Activated T-helper 1 cell treated with anti-CD3 and anti-CD28 coated beads, Interleukin-12 subunit alpha, Interleukin-12 subunit beta, Interleukin-2, Interleukin-4 antibody, amounts not matched to agents 30 ng/mL and 10 ng/mL and 1 ng/mL, durations not matched to agents 14 hours and 24 hours and 36 hours (primary cell): ENCODE data around the gene DCLK1. TPM values are rescaled to one million over a fixed set of nuclear protein-coding genes. Genes with fewer than 3 reads are reported as not detected.
"Not testable (repeated sequence)": the region's sequence is repeated elsewhere in the genome, so short reads cannot be mapped to it uniquely, and the experiment has no call there.

Source experiments
- DNase-seq: peaks from one replicate; pipeline ENCODE4 v3.0.0; 2021; ENCODE audit warnings: low spot score
- H3K27ac Mint-ChIP-seq: one replicate; pipeline ENCODE4 v1.8.0; 2021; ENCODE audit warnings: mild to moderate bottlenecking, mixed read lengths
- H3K27me3 Mint-ChIP-seq: one replicate; pipeline ENCODE4 v1.8.0; 2022; ENCODE audit warnings: mild to moderate bottlenecking, moderate library complexity, mixed read lengths; ENCODE audit not compliant: insufficient read depth
- H3K36me3 Mint-ChIP-seq: one replicate; pipeline ENCODE4 v1.8.0; 2021; ENCODE audit warnings: low read depth, mixed read lengths
- H3K4me1 Mint-ChIP-seq: one replicate; pipeline ENCODE4 v1.8.0; 2021; ENCODE audit warnings: low read depth, mixed read lengths
- H3K4me3 Mint-ChIP-seq: one replicate; pipeline ENCODE4 v1.8.0; 2021; ENCODE audit warnings: mild to moderate bottlenecking, moderate library complexity, mixed read lengths
- H3K9me3 Mint-ChIP-seq: one replicate; pipeline ENCODE4 v1.8.0; 2021; ENCODE audit warnings: mixed read lengths
- intact Hi-C: fragments of 100-400 bp; cut with micrococcal nuclease; formaldehyde crosslinking; loops from one replicate; pipeline ENCODE4 v1.15.1; 2024
- total RNA-seq: library from RNA; stranded (reverse); gene quantifications from 2 replicates; pipeline ENCODE4 v1.2.3, GENCODE V29; 2022

The DCLK1 gene
- total RNA-seq, 1 donor from 2014 or later = not detected

DNA sequence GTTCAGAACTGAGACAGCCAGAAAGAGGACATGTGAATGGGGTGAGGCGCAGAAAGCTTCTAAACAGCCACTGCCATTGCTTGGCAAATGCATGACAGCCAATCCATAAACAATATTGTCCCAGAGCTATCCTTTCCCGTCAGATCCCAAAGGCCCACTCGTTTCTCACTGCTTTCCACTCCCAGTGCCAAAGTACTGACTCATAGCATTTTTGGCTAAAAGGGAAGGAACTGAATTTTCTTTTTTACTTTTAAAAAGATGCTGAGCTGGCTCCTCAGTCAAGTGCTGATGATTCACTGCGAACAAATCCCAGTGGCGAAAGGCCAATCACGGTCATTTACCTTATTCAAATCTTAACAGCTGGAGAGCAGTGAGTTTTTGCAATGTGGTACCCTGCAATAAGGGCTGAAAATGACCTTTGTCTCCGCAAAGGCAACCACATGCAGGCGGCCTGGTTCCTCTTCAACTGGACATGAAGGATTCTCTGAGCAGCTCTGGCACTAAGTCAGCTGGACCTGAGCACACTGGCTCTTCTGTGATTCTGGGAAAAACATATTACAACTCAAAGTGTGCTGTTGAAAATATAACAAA, 151.7 kb downstream of the DCLK1 start:
- intact Hi-C loops = loop anchor here (2.0 to 10.0 kb wide), 2 partner anchors 303 to 765 kb away; no protein-coding TSS in a partner anchor
- Mint-ChIP-seq H3K4me1 (no peaks in the 10 kb centered on the region), H3K36me3 (no peaks in the 10 kb centered on the region), H3K4me3 (no peak overlapping the region), H3K27me3 (no peaks in the 10 kb centered on the region), H3K27ac (no peak overlapping the region), H3K9me3 (peaks cover 4% of the 10 kb centered on the region)
- no peak for DNase-seq

GRCh38 chr13:35978607-35979316, 152.4 kb downstream of the DCLK1 start:
- Mint-ChIP-seq H3K9me3 (peaks cover 10% of the 10 kb centered on the region), H3K36me3 (no peaks in the 10 kb centered on the region), H3K4me3 (no peak overlapping the region), H3K27ac (no peak overlapping the region), H3K4me1 (no peaks in the 10 kb centered on the region), H3K27me3 (no peaks in the 10 kb centered on the region)
- no peak for DNase-seq
- intact Hi-C loops = loop anchor here (2.0 to 10.0 kb wide), 2 partner anchors 304 to 766 kb away; no protein-coding TSS in a partner anchor

DNA sequence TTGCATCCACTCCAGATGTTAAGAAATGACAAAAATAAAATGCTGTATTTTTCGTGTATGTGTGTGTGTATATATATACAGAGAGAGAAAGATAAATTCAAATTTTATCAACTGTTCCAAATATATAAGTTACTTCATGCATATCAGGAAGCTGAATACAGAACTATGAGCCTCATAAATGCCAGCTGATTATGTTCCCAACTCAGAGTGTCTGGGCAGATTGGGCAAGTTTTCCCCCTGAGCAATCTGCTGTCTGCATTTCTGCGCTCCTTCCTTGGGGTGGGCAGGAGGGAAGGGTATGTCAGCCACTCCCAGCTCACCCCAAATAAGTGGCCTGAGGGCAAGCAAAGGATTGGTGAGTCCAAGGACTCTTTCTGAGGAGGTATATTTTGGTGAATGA, 154.1 kb downstream of the DCLK1 start:
- Mint-ChIP-seq H3K27me3 (no peaks in the 10 kb centered on the region), H3K27ac (no peak overlapping the region), H3K36me3 (no peaks in the 10 kb centered on the region), H3K4me3 (no peak overlapping the region), H3K9me3 (peaks cover 11% of the 10 kb centered on the region), H3K4me1 (no peaks in the 10 kb centered on the region)
- intact Hi-C loops = loop anchor here (10.0 kb wide), 1 partner anchor 768 kb away; no protein-coding TSS in a partner anchor
- DNase-seq = no peak

- no peaks in the 10 kb centered on the region for H3K36me3 Mint-ChIP-seq
- DNase-seq = no peak
- H3K27ac Mint-ChIP-seq = no peak overlapping the region
- intact Hi-C loops = loop anchor here (10.0 kb wide), 1 partner anchor 769 kb away; no protein-coding TSS in a partner anchor
- no peaks in the 10 kb centered on the region for H3K4me1 Mint-ChIP-seq
- H3K27me3 Mint-ChIP-seq = no peaks in the 10 kb centered on the region
- peaks cover 14% of the 10 kb centered on the region for H3K9me3 Mint-ChIP-seq
- H3K4me3 Mint-ChIP-seq = no peak overlapping the region
Observed at GRCh38 chr13:35976126-35976525, 155.1 kb downstream of the DCLK1 start.

GRCh38 chr13:35966951-35967350, 164.2 kb downstream of the DCLK1 start:
- DNase-seq, H3K27ac Mint-ChIP-seq, intact Hi-C loops, H3K4me1 Mint-ChIP-seq, H3K27me3 Mint-ChIP-seq, H3K4me3 Mint-ChIP-seq, H3K36me3 Mint-ChIP-seq: not testable (repeated sequence)
- H3K9me3 Mint-ChIP-seq = peaks cover 11% of the 10 kb centered on the region

DNA sequence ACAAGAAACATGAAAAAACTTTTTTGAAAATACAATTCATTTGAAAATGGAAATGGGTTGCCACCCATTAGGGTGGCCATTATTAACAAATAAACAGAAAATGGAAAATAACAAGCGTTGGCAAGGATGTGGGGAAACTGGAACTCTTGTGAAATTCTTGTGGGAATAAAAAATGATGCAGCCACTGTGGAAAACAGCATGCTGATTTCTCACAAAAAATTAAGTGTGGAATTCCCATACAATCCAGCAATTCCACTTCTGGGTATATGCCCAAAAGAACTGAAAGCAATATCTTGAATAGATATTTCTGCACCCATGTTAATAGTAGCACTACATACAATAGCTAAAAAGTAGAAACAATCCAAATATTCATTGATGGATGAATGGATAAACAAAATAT, 165.2 kb downstream of the DCLK1 start:
- Mint-ChIP-seq H3K4me1 (no peaks in the 10 kb centered on the region), H3K9me3 (peaks cover 8% of the 10 kb centered on the region), H3K4me3 (no peak overlapping the region), H3K36me3 (no peaks in the 10 kb centered on the region), H3K27me3 (no peaks in the 10 kb centered on the region), H3K27ac (no peak overlapping the region)
- no peak for DNase-seq
- intact Hi-C loops = no loop called here

GRCh38 chr13:35965226-35965927, 165.8 kb downstream of the DCLK1 start:
- Mint-ChIP-seq H3K4me3 (no peak overlapping the region), H3K36me3 (no peaks in the 10 kb centered on the region), H3K4me1 (no peaks in the 10 kb centered on the region), H3K27ac (no peak overlapping the region), H3K27me3 (no peaks in the 10 kb centered on the region), H3K9me3 (peaks cover 8% of the 10 kb centered on the region)
- DNase-seq = no peak
- intact Hi-C loops = no loop called here

GRCh38 chr13:35964863-35965180, 166.4 kb downstream of the DCLK1 start:
- DNase-seq = no peak
- Mint-ChIP-seq H3K27me3 (no peaks in the 10 kb centered on the region), H3K27ac (no peak overlapping the region), H3K4me1 (no peaks in the 10 kb centered on the region), H3K36me3 (no peaks in the 10 kb centered on the region), H3K9me3 (peaks cover 8% of the 10 kb centered on the region), H3K4me3 (no peak overlapping the region)
- intact Hi-C loops = no loop called here

DNA sequence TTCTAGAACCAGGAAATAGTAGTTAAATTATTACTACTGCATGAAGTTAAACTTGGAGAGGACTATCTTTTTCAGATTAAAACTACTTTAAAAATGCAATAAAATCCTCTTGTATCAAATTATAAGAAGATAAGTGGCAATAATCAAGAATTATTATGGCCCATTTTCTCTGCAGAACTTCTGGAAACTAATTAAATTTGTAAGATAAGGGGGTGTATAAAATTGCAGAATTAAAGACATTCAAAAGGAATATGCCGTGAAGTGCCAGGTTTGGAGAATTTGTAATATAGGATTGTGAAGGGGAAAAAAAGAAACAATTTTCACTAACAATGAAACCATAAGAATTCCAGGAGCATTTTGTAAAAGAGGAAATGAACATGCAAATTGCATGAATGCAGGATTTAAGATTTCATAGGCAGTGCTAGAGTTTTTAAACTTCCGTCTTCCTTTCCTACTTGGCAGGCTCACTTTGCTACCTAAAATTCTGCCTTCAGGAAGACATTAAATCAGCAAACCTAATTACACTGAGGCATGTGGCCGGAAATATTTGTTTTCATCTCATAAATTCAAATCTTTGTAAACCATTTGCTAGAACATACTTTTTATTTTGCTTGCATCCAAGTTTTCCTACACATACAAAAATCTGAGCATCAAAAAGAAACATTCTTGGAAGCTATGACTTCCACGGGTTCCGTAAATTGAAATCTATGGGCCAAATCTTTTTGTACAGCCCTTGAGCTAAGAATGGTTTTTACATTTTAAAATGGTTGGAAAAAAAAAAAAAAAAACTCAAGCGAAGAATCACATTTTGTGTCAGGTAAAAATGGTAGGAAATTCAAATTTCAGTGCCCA, 166.9 kb downstream of the DCLK1 start:
- intact Hi-C loops = no loop called here
- DNase-seq = no peak
- Mint-ChIP-seq H3K4me3 (no peak overlapping the region), H3K9me3 (peaks cover 6% of the 10 kb centered on the region), H3K36me3 (no peaks in the 10 kb centered on the region), H3K4me1 (no peaks in the 10 kb centered on the region), H3K27me3 (no peaks in the 10 kb centered on the region), H3K27ac (no peak overlapping the region)

- H3K4me3 Mint-ChIP-seq = no peak overlapping the region
- DNase-seq = no peak
- intact Hi-C loops = no loop called here
- no peaks in the 10 kb centered on the region for H3K9me3 Mint-ChIP-seq
- no peaks in the 10 kb centered on the region for H3K4me1 Mint-ChIP-seq
- H3K36me3 Mint-ChIP-seq = no peaks in the 10 kb centered on the region
- H3K27me3 Mint-ChIP-seq = no peaks in the 10 kb centered on the region
- H3K27ac Mint-ChIP-seq = no peak overlapping the region
Observed at GRCh38 chr13:35961461-35962220, 169.5 kb downstream of the DCLK1 start.

DNA sequence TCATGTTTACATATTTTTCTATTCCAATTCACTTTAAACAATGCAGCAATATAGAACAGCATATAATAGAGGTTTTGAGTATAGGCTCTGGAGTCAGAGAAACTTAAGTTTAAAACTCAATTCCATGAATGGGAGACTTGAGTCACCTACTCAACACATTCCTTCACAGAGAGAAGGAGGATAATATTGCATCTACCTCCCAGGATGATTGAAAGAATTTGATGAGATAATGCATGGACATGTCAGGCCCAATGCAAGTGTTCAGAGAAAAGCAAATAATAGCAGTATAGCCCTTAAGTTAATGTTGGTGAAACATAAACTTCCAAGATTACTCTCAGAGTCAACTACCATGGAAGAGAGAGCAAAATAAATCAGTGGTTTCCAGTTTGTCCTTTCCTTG, 170.2 kb downstream of the DCLK1 start:
- no peak for DNase-seq
- Mint-ChIP-seq H3K27me3 (no peaks in the 10 kb centered on the region), H3K9me3 (no peaks in the 10 kb centered on the region), H3K36me3 (no peaks in the 10 kb centered on the region), H3K4me1 (no peaks in the 10 kb centered on the region), H3K4me3 (no peak overlapping the region), H3K27ac (no peak overlapping the region)
- intact Hi-C loops = no loop called here

GRCh38 chr13:35957996-35958395, 173.2 kb downstream of the DCLK1 start:
- no peak overlapping the region for H3K4me3 Mint-ChIP-seq
- H3K27ac Mint-ChIP-seq = no peak overlapping the region
- no peaks in the 10 kb centered on the region for H3K36me3 Mint-ChIP-seq
- no peaks in the 10 kb centered on the region for H3K9me3 Mint-ChIP-seq
- H3K4me1 Mint-ChIP-seq = no peaks in the 10 kb centered on the region
- intact Hi-C loops = no loop called here
- no peaks in the 10 kb centered on the region for H3K27me3 Mint-ChIP-seq
- no peak for DNase-seq
